Measurements from ENCODE around the gene DAPK1.

- TF ChIP-seq CTCF (conservative IDR thresholded peaks at IDR 0.05 in 1 of 2, IDR thresholded peaks at IDR 0.05 in 1 of 2; ENCODE audit: extremely low read depth in 1 of 2, insufficient read depth in 1 of 2, low read depth in 1 of 2, low read length in 2 of 2) (no peak), EZH2 (IDR thresholded peaks at IDR 0.05; ENCODE audit: borderline replicate concordance, low read length) (no peak)
Measured at GRCh38 chr9:87714819-87715218, 217.2 kb downstream of the DAPK1 start.
